ENCODE measurements around the gene PDE6A. TPM values are rescaled to one million over a fixed set of nuclear protein-coding genes. Genes with fewer than 3 reads are reported as not detected.

The PDE6A gene
- total RNA-seq, 1 experiment from 2014 or later = not detected

DNA sequence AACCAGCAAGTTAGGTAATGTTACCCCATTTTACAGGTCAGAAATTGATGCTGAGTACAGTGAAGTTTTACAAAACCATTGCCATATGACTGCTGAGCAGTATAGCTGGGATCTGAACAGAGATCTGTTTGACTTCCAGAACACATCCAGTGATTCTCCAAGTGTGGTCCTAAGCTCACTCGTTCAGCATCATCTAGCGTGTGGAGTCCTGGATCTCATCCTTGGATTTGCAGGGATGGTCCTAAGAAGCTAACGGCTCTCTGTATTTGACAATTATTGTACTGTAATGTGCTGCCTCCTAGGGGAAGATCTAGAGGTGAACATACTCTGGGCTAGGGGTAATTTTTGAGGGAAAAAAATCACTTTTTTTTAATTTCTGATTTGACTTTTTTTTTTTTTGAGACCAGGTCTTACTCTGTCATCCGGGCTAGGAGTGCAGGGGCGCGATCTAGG lies 17.4 kb upstream of the PDE6A start:
- H3K4ac ChIP-seq (ENCODE audit: low read depth, low read length) = no peak overlapping the region
- H3T11ph ChIP-seq (ENCODE audit: low read length) = no peak overlapping the region
- no CpG with 5 or more reads among the region's 6 CpGs for WGBS (ENCODE audit: extremely low coverage, insufficient read length, low lambda C conversion rate)
- H3K4me2 ChIP-seq (ENCODE audit: insufficient read depth, insufficient read length, low read length) = no peak overlapping the region
- no peaks in the 10 kb centered on the region for H4K20me1 ChIP-seq (ENCODE audit: control insufficient read depth, insufficient read depth, insufficient read length)
- no peak overlapping the region for H3K56ac ChIP-seq (ENCODE audit: insufficient read length, low read depth, low read length)
- no peak overlapping the region for H2AK5ac ChIP-seq (ENCODE audit: insufficient read length, low read length)
- peaks cover 5% of the 10 kb centered on the region for H3K23me2 ChIP-seq (ENCODE audit: insufficient read length, low read depth, low read length, poor library complexity, severe bottlenecking)
- Mint-ChIP-seq H3K9me3 (no peaks in the 10 kb centered on the region), H3K27ac (no peak overlapping the region), H3K36me3 (ENCODE audit: insufficient read depth in 1 of 3, low read depth in 3 of 3) (peaks cover 0 to 2% (median 0%) of the 10 kb centered on the region in 3 experiments; a peak in 1 of 7 replicates), H3K4me1 (peaks cover 13 to 16% of the 10 kb centered on the region in 2 experiments), H3K4me3 (peak overlapping the region; percentile 85 to 95), H3K27me3 (ENCODE audit: low read depth) (peaks cover 9% of the 10 kb centered on the region)
- DNase-seq = no peak
- H4K5ac ChIP-seq (ENCODE audit: insufficient read length, low read depth, low read length) = no peak overlapping the region
- no peak overlapping the region for H3K14ac ChIP-seq (ENCODE audit: insufficient read depth, low read length)
- H2BK5ac ChIP-seq (ENCODE audit: insufficient read length, low read length) = no peak overlapping the region
- no peaks in the 10 kb centered on the region for H3K9me3 ChIP-seq (ENCODE audit: control insufficient read depth, low read depth, low read length)
- H4K8ac ChIP-seq (replicated peaks; ENCODE audit: insufficient read length, low read depth, low read length) = no peak overlapping the region
- H2BK12ac ChIP-seq (ENCODE audit: insufficient read length, low read depth, low read length) = no peak overlapping the region
- no peak overlapping the region for H3K9ac ChIP-seq (ENCODE audit: extremely low read depth, insufficient read length, low read length)
- no peaks in the 10 kb centered on the region; the same call in 1 of the 2 replicates for H3K27me3 ChIP-seq (ENCODE audit: insufficient read depth, low read length)
- H3K27ac ChIP-seq (ENCODE audit: insufficient read length, low read depth, low read length) = no peak overlapping the region
- TF ChIP-seq, protein P1, sequence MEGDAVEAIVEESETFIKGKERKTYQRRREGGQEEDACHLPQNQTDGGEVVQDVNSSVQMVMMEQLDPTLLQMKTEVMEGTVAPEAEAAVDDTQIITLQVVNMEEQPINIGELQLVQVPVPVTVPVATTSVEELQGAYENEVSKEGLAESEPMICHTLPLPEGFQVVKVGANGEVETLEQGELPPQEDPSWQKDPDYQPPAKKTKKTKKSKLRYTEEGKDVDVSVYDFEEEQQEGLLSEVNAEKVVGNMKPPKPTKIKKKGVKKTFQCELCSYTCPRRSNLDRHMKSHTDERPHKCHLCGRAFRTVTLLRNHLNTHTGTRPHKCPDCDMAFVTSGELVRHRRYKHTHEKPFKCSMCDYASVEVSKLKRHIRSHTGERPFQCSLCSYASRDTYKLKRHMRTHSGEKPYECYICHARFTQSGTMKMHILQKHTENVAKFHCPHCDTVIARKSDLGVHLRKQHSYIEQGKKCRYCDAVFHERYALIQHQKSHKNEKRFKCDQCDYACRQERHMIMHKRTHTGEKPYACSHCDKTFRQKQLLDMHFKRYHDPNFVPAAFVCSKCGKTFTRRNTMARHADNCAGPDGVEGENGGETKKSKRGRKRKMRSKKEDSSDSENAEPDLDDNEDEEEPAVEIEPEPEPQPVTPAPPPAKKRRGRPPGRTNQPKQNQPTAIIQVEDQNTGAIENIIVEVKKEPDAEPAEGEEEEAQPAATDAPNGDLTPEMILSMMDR (conservative IDR thresholded peaks at IDR 0.05) = peak; percentile 61
- H3K23ac ChIP-seq (ENCODE audit: insufficient read length, low read depth, low read length) = no peak overlapping the region
- no peak overlapping the region for H3K18ac ChIP-seq (ENCODE audit: insufficient read length, low read depth, low read length)
- H3K79me2 ChIP-seq (ENCODE audit: insufficient read depth, low read length) = no peaks in the 10 kb centered on the region
- no peak overlapping the region for H4K91ac ChIP-seq (ENCODE audit: insufficient read length, low read depth, low read length)
- H2BK20ac ChIP-seq (ENCODE audit: low read depth, low read length, poor library complexity, severe bottlenecking) = no peak overlapping the region
- no peak overlapping the region for H2AFZ ChIP-seq (ENCODE audit: low read length)
- peaks cover 2% of the 10 kb centered on the region; the same call in 1 of the 2 replicates for H3K4me1 ChIP-seq (ENCODE audit: insufficient read depth, low read length)
- H3K79me1 ChIP-seq (ENCODE audit: insufficient read depth, low read depth, low read length, poor library complexity, severe bottlenecking) = no peaks in the 10 kb centered on the region
- no peak overlapping the region for H2BK15ac ChIP-seq (ENCODE audit: low read depth, low read length)
- no peak overlapping the region for H2BK120ac ChIP-seq (ENCODE audit: low read depth, low read length, poor library complexity, severe bottlenecking)
